ENCODE results near the gene MARCKSL1.

- TF ChIP-seq NR2F6 (IDR thresholded peaks at IDR 0.05), result no peak
- no peak for TF ChIP-seq NR2F6 (CRISPR knock-in tag; IDR thresholded peaks at IDR 0.05)
- TF ChIP-seq ZNF574 (CRISPR knock-in tag; IDR thresholded peaks at IDR 0.05), result 0 out of 2 replicates have a peak, but pooled peaks have one; percentile 35
- TF ChIP-seq RBM39 (IDR thresholded peaks at IDR 0.05; ENCODE audit: low read depth, low read length, poor library complexity, severe bottlenecking), result no peak
- TF ChIP-seq JUNB (CRISPR knock-in tag; IDR thresholded peaks at IDR 0.05; ENCODE audit: borderline replicate concordance), result no peak
- TF ChIP-seq DNMT3B (CRISPR knock-in tag; conservative IDR thresholded peaks at IDR 0.05), result no peak
- 0 out of 2 replicates have a peak, but pooled peaks have one; percentile 27 for TF ChIP-seq TGIF2 (CRISPR knock-in tag; IDR thresholded peaks at IDR 0.05)
- TF ChIP-seq HNF4A (CRISPR knock-in tag; IDR thresholded peaks at IDR 0.05), result no peak
Measured at GRCh38 chr1:32334864-32335534, 1.0 kb downstream of the MARCKSL1 start.

All from HepG2 (cell line).